NCI-H1417 treated with DMSO at 0.1 percent for 48 hours (cell line): ENCODE results near the gene ZSWIM1.
"Not testable (repeated sequence)": the region's sequence is repeated elsewhere in the genome, so short reads cannot be mapped to it uniquely, and the experiment has no call there.

ENCODE experiments used
- DNase-seq: peaks from one replicate; lab custom pipeline; 2025; lab: John Stamatoyannopoulos, UW

ZSWIM1 gene

GRCh38 chr20:45857114-45857881 lies 23.7 kb upstream of the ZSWIM1 start, which contains the start of the genes ACOT8 and ZSWIM3:
ACOT8 (minus strand) TSS chr20:45857392; CDS start chr20:45857315, 77 bp downstream.
ZSWIM3 (plus strand) TSS chr20:45857614; CDS start chr20:45857826, 212 bp downstream.
- DNase-seq = peak; percentile 99

GRCh38 chr20:45857882-45858216 lies 23.2 kb upstream of the ZSWIM1 start:
- DNase-seq = no peak

GRCh38 chr20:45859916-45860315 lies 21.1 kb upstream of the ZSWIM1 start:
- no peak for DNase-seq

- no peak for DNase-seq
Observed at GRCh38 chr20:45860560-45861220, 20.3 kb upstream of the ZSWIM1 start.

DNA sequence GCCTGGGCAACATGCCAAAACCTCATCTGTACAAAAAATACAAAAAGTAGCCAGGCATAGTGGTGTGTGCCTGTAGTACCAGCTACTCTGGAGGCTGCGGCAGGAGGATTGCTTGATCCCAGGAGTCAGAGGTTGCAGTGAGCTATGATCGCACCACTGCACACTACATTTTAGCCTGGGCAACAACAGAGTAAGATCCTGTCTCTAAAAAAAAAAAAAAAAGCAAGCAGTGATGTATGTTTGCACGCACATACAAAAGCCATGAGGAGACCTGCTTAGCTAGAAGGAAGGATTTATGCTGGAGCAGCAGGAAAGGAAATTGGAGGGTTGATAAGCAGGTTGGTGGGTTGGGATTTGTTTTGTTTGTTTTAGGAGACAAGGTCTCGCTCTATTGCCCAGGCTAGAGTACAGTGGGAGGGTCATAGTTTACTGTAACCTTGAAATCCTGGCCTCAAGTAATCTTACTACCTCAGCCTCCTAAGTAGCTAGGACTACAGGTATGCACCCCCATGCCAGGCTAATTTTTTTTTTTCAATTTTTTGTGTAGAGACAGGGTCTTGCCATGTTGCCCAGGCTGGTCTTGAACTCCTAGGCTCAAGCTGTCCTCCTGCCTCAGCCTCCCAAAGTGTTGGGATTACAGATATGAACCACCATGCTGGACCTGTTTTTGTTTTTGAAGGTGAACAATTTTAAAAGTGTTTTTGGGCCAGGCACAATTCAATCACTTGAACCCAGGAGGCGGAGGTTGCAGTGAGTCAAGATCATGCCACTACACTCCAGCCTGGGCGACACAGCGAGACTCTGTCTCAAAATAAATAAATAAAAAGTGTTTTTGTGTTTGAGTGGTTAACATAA lies 19.6 kb upstream of the ZSWIM1 start:
- no peak for DNase-seq

DNA sequence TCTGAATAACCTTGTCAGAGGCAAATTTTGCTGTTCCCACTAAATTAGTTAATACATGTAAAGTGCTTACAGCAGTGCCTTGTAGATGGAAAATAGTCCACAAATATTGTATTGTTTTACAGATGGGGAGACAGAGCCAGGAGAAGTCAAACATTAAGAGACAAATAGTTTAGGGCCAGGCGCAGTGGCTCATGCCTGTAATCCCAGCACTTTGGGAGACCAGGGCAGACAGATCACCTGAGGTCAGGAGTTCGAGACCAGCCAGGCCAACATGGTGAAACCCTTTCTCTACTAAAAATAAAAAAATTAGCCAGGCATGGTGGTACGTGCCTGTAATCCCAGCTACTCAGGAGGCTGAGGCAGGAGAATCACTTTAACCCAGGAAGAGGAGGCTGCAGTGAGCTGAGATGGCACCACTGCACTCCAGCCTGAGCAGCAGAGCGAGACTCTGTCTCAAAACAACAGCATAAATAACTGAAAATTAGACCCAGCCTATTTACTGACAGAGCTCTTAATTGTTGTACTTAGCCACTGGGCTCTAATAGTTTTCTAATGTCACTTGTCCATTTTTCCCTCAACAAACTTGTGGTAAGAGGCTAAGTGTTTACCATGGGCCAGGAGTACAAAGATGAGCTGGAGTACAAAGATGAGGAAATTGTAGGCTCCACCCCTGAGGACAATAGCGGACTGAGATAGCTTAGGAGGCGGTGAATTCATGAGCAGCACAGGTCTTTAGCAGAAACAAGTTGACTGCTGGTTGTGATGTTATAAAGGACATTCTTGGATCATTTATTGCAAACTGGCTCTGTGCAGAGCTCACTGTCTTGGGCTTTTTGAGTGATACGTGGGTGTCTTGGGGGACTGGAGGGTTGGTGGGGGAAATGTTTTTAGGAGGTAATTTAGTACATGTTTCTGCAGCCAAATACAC lies 17.2 kb upstream of the ZSWIM1 start:
- no peak for DNase-seq

- DNase-seq = no peak
Observed at GRCh38 chr20:45866454-45866853, 14.6 kb upstream of the ZSWIM1 start.

DNA sequence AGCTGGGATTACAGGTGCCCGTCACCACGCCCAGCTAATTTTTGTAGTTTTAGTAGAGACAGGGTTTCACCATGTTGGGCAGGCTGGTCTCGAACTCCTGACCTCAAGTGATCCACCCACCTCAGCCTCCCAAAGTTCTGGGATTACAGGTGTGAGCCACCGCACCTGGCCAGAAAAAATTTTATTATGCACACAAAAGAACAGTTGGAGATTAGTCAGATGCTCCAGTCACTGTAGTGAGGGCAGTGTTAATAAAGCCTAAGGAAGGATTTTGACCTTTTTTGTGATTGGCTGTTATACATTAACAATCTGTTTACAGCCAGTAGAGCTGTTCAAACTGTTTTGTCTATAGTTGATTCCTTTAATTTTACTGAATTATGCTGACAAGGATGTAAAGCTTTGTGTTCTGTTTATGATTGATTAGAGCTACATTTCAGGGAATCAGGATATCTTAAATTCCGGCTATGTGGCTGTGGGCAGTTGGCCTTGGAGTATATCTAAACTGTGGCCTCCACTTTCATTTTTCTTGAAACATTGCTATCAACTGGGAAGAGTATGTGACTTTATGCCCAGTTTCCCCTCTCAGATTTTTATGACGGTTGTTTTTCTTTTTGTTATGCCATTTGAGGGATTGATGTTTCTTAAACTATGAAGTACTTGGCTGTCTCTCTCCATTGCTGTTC lies 13.8 kb upstream of the ZSWIM1 start:
- no peak for DNase-seq

GRCh38 chr20:45867819-45868176 lies 13.2 kb upstream of the ZSWIM1 start:
- no peak for DNase-seq

GRCh38 chr20:45872626-45873025 lies 8.4 kb upstream of the ZSWIM1 start:
- DNase-seq = no peak

GRCh38 chr20:45873409-45874103 lies 7.5 kb upstream of the ZSWIM1 start:
- DNase-seq = no peak

GRCh38 chr20:45874104-45874481 lies 6.9 kb upstream of the ZSWIM1 start:
- not testable (repeated sequence) for DNase-seq

DNA sequence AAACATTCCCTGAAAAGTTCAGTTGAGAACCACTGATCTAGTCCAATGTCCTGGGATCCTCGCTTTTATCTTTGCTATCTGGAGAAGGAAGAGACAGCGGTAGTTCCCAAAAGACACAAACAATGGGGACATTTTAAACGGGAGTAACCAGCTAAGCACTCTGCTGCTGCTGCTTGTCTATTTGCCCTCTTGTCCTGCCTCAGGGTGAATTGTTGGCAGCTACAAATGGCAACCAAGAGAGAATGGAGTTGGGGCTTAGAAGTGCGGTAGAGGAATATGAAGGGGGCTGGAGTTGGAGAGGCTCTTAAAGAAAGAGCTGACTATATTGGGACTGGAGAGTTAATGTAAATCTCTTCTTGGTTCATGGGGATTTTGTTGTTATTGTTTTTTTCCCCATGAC lies 6.5 kb upstream of the ZSWIM1 start:
- no peak for DNase-seq

GRCh38 chr20:45878076-45878761 lies 2.8 kb upstream of the ZSWIM1 start:
- DNase-seq = no peak

DNA sequence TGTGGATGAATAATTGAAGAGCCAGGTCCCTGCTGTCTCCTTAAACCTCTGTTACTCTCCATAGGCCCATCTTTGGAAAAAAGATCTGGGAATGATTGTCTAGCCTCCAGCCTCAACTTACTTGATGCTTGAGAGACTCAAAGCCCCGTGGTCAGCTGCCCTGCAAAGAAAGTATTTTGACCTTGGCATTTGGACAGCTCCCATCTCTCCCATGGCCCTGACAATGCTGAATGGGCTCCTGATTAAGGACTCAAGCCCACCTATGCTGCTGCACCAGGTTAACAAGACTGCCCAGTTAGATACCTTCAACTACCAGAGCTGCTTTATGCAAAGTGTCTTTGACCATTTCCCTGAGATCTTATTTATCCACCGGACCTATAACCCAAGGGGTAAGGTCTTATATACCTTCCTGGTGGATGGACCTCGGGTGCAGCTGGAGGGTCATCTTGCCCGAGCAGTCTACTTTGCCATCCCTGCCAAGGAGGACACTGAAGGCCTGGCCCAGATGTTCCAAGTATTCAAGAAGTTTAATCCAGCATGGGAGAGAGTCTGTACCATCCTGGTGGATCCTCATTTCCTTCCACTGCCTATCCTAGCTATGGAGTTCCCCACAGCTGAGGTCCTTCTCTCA lies 1.6 kb downstream of the ZSWIM1 start:
- DNase-seq = no peak

DNA sequence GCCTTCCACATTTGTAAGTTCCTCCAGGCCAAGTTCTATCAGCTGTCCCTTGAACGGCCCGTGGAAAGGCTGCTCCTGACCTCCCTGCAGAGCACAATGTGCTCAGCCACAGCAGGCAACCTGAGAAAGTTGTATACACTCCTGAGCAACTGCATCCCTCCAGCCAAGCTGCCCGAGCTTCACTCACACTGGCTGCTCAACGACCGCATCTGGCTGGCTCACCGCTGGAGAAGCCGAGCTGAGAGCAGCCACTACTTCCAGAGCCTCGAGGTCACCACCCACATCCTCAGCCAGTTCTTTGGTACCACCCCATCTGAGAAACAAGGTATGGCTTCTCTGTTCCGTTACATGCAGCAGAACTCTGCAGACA lies 2.1 kb downstream of the ZSWIM1 start:
- DNase-seq = no peak

DNA sequence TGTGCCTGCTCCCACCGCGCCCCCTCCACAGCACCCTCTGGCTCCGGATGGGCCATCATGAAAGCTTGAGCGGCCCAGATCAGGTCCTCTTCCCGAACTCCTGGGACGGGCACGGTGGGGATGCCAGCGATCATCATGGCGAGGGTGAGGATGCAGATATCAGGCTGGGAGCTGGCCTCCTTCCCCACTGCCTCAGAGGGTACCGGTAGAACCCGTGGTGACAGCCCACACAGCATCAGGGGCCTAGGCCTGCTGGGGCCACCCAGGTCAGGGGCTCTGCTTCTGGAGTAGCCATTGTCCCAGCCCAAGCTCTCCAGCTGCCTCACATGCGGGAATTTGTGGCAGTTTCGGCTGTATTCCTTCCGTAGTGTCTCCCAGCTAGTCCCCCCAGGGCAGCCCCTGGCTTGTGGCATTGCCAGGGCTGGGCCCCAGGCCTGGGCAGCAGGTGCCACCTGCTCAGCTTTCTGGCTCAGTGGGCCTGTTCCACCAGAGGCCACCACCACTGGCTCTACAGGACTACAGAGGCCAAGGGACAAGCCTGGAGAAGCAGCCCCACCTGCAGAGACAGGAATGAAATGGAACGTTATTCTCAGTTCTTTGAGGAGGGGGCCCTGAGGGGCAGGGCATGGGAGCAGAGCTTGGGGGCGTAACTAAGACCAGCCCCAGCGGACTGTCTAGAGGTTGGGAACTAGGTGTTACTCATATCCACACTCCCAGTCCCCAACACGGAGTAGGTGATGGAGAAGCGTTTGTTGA lies 5.7 kb downstream of the ZSWIM1 start:
- no peak for DNase-seq

DNA sequence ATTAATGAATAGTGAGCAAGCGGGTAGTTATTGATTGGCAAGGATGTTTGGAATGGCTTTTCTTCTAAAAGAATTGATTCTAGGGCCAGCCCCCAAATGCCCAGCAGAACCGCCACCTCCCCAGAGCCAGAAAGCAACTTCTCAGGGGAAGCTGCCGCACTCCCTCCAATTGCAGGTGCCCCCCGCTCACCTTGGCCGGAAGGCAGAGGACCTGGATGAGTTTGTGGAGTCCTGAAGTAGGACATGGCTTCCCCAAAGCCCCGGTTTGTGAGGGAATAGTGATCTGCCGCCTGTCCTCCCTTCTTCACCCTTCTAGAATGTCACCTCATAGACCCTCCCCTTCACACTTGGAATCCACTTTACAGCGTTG lies 6.3 kb downstream of the ZSWIM1 start, which contains the start of gene SPATA25:
Gene SPATA25 (minus strand): TSS at position 277 of the 370 bp plus-strand sequence. CDS start 32 bp downstream, at position 245.
- no peak for DNase-seq

DNA sequence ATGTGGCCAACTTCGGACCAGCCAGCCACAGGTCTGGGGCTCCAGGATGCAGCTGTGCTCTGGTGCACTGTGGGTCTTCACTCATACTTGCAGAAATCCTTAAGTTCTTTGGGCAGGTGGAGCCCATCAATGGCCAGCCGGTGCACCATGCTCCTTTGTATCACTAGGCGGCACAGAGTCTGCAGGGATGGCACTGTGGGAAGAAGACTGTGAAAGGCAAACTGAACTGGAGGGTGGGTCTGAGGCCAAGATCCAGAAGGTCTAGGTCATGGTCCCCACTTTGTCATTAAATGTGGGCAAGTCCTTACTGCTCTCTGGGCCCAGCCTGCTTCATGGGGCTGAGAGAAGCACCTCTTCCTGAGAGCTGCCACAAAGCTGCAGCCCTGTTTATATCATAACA lies 7.7 kb downstream of the ZSWIM1 start:
- no peak for DNase-seq
